ENCODE results near the gene CAPN7.

CAPN7 gene

DNA sequence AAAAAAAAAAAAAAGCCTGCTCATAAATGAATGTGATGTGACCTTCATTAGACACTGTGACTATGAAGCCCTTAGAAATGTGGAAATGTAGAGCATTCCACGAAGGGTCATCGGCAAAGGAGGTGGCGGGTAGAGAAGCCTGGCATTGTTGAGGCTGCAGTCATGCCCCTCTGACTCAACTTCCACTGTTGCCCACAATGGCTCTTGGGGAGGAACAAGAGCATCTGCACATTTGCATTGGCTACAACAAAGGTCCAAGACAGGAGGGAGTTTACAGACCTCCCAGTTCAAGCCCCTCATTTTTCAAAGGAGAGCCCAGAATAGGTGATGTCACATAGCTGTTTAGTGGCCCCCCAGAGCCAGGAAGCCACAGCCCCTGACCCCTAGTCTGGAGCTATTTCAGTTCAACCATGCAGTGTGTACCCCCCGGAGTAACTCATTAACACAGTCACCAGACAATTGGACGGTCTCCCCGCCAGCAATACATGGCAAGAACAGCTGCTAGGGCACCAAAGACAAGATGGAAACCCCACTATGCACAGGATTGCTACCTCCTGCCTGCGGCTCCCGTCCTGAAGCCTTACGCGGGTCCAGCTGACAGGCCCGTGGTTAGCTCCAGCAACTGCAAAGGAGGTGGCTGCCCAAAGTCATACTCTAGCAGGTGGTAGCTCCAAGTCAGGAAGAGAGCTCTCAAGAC is 70.1 kb downstream of the CAPN7 start:
- DNase-seq (ENCODE audit: low read depth in 2 of 2), result no peak

DNA sequence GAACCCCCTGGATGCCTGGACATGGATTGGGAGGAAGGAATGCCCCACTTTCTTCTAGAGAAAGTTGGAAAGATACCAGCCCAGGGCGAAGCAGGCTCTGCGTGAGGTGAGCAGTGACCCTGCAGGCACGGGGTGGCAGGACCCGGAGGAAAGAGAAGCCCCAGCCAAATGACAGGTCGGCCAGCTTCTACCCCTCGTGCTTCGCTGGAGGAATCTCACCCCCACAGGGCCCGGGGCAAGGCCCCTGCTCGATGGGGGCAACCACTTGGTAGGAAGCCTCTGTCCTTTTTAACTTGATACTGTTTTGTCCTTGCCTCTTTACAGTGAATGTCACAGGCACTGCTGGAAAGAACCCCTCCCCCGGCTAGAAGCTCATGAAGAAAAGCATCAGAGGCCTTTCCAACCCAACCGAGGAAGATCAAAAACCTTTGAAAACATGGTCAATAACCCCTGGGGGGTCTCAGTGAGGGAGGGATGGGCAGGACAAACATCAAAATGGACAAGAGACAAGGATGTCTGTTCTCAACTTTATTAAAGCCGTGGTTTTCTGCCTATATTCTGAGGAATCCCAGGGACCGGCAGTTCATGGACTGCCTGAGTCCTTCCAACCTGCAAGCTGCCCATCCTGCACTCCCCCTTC is 71.9 kb downstream of the CAPN7 start:
- DNase-seq (ENCODE audit: low read depth in 2 of 2), result no peak

DNA sequence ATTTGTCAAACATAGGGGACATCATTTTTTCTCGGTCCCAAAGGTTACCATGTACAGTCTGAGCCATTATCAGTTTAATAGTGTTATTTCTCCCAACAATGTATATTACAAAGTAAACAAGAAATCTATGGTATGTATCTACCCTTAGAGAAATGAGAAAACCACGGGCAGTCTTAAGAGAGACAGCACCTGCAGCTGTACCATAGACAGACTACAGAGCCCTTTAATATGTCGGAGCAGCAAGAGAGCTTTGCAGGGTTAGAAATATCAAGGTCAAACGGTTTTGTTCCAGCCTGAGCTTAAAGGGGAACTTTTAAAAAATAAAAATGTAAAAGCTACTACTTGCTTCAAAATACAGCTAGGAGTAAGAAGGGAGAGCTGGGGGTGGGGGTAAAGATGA is 73.2 kb downstream of the CAPN7 start:
- DNase-seq (ENCODE audit: low read depth in 2 of 2), result no peak

DNA sequence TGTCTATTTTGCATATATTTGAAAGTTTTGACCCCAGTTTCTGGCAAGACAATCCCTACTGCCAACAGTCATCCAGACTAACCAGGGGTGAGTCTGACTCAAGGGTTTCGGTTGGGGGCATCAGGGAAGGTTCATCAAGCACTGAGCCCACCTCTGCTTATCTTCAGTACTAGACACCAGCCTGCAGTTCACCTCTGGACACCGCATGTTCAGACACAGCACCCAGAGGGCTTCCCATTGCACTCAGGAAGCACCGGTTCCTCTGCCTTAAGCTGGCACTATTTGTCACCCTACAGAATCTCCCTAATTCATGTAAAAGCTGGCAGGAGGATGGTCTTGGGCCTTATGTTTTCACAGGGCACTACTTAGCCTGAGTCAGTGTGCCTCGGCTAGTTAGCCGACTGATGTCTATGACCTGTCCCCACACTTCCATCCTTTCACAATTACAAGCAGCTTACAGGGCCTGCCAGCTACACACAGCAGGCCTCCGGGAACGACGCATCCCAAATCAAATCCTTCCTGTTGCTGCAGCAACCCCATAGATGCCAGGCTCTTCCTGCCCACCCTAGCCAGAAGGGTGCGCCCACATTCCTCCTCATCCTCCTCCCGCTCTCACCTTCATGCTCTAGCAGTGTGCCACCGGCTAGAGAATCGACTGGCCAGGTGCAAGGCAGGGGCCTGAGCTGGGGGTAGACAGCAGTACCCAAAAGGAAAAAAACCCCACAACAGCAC is 73.8 kb downstream of the CAPN7 start:
- DNase-seq (ENCODE audit: low read depth in 2 of 2), result no peak

DNA sequence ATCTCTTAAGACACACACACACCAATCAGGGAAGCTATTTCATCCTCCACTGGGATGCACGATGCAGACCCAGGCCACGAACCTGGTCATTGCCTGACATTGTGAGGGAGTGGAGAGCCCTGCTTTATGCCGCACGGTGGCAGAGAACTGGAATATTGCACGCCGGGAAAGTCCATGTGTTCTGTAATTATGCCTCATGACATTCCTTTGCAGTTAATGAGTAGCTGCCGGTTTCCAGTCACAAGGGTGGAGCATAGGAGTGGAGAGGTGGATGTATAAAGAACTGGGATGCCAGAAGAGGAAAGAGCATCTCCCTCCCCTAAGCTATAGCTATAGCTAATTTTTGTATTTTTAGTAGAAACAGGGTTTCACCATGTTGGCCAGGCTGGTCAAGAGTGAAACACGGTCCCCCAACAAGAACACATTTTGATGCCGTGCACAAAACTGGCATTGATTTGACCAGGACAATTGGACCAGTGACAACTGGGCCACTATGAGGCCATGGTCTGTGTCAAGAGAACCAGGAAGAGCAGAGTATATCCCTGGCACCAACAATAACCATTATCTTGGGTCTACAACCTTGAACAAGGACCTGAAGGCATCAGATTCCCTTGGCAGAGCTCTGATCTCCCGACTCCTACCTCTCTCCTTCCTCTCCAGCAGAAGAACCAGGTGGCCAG is 74.9 kb downstream of the CAPN7 start:
- DNase-seq (ENCODE audit: low read depth in 2 of 2), result no peak

DNA sequence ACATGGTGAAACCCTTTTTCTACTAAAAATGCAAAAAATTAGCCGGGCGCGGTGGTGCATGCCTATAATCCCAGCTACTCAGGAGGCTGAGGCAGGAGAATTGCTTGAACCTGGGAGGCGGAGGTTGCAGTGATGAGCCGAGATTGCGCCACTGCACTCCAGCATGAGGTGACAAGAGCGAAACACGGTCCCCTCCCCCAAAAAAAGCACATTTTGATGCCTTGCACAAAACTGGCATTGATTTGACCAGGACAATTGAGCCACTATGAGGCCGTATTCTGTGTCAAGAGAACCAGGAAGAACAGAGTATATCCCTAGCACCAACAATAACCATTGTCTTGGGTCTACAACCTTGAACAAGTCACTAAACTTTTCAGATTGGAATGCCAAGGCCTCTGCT is 75.8 kb downstream of the CAPN7 start:
- no peak for DNase-seq (ENCODE audit: low read depth in 2 of 2)

DNA sequence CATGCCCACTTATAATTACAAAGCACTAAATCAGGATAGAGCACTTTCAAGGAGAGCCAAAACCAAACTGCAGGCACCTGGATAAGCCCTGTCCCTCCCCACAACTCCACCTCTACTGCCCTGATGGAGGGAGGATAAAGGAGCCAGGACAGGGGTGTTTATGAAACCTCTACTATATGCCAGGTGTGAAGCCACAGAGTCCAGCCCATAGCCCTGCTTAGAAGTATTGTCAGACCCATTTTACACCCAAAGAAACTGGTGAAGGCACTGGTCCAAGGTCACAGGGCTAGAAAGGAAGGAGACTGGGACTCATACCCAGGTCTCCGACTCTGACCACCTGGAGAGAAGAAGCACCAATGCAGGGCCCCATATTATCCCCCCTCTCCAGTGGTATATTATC is 77.7 kb downstream of the CAPN7 start:
- no peak for DNase-seq (ENCODE audit: low read depth in 2 of 2)

DNA sequence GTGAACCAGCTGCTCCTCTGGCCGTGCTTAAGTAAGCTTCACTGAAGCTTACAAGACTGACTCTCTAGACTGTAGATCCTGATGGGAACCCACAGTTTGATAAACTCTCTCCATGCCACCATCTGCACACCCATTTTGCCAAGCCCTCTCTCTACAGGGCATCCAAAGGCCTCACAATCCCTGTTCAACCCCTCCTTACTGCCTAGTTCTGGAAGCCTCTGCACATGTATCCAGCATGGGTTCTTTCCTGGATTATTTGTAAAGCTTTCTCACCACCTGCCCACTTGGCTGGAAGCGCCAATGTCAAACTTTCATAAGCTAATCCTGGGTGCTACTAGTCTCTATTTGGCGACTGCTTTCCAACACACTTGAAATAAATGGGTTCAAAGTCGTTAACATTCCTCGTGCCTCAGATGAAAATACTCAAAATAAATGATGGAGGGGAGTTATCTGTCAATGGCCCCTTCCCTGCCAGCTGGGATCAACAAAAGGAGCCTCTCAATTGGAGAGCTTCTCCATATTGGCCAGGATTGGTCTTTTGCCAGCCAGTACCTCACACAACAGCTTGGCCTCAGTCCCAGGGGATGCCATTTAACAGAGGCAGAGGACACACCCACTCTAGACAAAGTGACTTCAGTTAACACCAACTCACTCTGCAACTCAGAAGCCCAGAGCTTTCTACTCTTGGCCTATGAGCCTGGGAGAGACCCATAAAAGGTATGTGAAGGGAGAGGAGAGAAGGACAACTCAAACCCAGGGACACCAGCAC is 78.3 kb downstream of the CAPN7 start:
- no peak for DNase-seq (ENCODE audit: low read depth in 2 of 2)

DNA sequence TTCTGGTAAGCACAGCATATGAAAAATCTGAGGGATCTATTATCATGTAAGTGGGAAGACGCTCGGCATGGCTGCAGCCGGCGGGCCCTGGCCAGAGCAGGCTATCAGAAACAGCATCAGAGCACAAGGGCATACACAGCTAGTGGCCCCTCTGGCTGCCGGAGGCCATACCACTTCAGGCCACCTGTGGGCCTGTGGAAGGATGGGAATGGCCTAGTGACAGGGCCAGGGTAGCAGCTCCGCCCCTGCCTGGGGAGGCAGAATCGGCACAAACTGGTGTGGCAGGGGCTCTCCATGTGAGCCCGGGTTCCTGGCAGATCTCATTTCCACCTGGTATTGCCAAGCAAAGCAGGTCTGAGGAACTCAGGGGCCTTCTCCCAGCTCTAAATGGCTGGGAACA is 80.0 kb downstream of the CAPN7 start:
- no peak for DNase-seq (ENCODE audit: low read depth in 2 of 2)

DNA sequence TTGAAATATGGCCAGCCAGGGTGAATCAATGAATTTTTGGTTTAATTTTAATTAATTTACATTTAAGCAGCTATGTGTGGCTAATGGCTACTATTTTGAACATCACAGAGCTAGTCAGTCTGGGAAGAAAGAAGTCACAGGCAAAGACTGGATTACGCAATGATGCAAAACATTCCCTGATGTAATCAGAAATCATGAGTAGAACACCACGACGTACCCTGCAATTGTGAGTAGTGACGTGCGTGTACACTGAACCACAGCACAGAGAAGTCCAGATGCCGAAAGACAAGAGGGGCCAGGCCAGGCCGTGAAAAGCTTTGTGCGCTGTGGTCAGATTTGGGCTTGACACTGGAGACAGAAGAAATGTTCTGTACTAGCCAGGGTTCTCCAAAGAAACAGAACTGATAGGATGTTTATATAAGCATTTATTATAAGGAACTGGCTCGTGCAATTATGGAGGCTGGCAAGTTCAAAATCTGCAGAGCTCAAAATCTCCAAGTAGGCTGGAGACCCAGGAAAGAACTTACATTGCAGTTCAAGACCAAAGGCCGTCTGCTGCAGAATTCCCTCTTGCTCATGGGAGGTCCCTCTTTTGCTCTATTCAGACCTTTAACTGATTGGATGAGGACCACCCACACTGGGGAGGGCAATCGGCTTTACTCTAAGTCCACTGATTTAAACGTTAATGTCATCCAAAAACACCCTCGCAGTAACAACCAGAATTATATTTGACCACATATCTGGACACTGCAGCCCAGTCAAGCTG is 81.7 kb downstream of the CAPN7 start:
- no peak for DNase-seq (ENCODE audit: low read depth in 2 of 2)

DNA sequence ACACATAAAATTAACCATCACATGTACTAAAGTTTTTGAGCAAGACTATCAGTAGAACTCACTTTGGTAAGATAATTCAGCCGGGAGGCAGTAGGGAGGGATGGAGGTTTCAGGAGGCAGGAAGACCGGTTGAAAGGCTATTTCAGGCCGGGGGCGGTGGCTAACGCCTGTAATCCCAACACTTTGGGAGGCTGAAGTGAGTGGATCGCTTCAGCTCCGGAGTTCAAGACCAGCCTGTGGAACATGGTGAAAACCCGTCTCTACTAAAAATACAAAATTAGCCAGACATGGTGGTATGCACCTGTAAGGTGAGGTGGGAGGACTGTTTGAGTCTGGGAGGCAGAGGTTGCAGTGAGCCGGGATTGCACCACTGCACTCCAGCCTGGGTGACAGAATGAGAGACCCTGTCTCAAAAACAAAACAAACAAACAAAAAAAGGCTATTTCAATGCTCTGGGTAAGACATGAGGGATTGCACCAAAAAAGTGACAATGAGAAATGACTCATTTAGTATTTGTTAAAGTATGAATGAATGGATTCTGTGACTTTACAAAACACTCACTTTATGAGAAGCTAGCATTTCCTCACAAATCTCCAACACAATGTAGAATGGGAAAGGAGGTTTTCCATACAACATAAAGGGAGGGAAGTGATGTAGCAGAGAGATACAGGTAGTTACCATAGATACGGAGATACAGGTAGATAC is 82.4 kb downstream of the CAPN7 start:
- no peak for DNase-seq (ENCODE audit: low read depth in 2 of 2)

DNA sequence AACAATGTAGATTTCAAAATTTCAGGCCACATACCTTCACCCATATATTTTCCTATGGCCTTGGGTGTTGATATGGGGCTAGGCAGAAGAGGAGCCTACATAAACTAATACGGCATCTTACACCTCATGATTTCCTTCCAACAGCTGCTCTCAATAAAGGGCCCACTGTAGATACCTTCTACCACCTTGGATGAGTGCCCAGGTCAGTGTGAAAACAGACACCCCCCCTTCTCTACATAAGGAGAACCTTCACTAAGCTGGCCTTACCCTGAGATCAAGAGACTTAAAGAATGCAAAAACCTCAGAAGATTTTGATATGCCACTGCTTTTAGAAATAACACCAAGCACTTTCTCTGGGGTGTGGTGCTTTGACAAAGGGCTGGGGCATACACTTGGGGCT is 83.6 kb downstream of the CAPN7 start:
- DNase-seq (ENCODE audit: low read depth in 2 of 2), result no peak

DNA sequence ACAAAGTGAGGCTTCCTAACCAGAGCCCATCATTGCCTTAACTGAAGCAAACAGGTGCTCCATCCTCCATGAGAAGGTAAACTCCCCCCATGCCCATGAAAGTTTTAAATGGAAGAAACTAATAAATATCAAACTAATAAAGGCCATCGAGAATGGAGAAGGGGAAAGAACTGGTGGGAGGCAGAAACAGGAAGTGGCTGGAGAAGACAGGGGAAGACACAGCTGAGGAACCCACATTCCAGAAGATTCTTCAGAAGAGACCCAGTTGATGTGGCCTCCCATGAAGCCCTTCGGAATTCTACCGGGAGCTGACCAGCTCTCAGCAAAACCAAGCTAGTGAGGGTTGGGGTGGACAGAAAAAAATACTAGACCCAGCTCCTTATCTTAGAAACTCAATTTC is 84.7 kb downstream of the CAPN7 start:
- no peak for DNase-seq (ENCODE audit: low read depth in 2 of 2)

DNA sequence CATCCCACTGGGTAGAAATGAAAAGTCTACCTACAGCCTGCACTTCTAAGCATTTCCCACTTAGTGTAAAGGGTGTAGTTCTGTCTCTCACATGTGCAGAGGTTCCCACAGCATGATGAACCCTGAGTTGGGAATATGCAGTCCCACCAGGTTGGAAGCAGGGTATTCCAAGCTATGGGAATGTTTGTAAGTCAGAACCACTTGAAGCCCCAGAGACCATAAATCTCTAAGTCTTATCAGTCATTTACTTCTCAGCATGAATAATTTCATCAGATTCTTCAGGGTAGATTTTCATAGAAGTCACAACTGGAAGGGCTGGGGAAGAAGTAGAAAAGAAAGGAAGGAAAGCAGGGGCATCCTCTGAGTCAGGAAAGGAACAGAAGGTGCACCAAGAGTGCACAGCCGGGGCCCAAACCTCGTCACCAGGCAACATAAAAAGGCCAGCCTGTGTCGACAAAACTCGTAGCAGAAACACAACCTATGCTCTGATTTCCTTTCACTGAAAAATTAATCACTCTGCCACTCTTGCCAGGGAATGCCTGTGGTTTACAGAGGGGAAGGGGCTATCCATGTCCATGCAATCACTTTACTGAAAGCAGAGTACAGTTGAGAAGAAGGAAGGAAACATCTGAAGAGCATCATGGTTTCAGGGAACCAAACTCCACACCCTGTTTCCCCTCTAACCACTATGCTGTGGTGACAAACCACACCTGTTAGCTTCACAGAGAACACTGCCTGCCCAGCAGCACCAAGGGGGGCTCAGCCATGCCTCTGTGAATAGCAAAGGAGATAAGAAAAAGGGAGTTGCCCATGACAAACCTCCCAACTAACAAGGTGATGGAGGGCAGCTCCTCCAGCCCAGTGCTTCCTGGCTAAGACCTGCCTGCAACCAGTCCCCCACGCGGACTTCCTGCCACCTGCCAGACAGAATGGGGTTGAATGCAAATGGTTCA is 85.8 kb downstream of the CAPN7 start:
- peak; percentile 39 to 45 for DNase-seq (ENCODE audit: low read depth in 2 of 2)

DNA sequence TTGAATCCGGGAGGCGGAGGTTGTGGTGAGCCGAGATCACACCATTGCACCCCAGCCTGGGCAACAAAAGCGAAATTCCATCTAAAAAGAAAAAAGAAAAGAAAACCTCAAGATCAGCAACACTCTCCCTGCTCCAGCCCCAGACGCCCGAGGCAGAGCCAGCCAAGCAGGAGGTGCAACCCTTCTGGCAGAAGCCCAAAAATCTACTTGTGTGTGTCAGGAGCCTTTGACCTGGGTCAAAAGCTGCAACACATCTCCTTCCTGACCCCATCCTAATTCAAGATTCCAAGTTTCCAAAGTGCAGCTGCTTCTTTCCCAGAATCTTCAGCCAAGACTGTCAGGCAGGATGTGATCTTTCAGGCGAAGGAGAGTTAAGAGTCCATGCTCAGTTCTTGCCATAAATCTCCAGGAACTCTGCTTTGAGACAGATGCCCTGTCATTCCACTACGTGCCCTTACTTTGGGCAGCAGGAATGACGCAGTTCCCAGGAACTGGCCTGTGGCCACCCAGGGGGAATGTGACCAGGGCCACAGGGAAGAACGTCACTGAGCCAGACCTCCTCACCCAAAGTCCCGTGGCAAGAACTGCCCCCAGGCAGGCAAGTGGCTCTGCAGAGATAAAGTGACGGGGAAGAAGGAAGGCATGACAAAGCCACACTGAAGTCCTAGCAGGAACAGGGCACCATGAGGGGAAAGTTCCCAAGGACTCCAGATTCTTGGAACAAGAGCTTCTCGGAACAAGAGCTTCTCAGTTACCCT is 86.9 kb downstream of the CAPN7 start:
- no peak for DNase-seq (ENCODE audit: low read depth in 2 of 2)

DNA sequence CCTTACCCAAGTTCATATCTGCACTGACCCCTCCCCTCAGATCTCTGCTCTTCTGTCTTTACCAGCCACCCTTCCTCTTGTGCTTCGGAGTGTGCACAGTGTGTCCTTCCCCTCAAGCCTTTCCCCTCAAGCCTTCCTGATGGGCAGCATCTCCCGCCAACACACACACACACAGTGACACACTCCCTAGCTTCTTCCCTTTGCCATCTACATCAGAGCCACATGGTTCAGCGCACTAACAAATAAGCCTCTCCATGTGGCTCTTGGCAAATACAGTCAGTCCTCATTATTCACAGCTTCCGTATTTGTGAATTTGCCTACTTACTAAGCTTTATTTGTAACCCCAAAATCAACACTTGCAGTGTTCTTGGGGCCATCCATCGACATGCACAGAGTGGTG is 88.9 kb downstream of the CAPN7 start:
- no peak for DNase-seq (ENCODE audit: low read depth in 2 of 2)

DNA sequence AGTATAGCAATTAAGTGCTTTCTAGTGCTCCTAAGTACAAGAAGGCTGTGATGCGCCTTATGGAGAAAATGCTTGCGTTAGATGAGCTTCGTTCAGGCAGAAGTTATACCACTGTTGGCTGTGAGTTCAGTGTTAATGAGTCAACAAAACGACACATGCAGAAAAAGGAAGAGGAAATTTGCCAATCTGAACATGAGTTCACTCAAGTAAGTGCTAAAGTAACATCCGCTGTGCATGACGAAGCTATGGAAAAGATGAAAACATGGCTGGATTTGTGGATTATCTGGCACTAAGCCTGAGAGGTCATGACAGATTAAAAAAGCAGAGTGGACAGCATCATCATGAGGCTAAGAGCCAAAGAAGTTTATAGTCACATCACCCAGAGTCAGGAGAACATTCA is 89.5 kb downstream of the CAPN7 start:
- no peak for DNase-seq (ENCODE audit: low read depth in 2 of 2)

DNA sequence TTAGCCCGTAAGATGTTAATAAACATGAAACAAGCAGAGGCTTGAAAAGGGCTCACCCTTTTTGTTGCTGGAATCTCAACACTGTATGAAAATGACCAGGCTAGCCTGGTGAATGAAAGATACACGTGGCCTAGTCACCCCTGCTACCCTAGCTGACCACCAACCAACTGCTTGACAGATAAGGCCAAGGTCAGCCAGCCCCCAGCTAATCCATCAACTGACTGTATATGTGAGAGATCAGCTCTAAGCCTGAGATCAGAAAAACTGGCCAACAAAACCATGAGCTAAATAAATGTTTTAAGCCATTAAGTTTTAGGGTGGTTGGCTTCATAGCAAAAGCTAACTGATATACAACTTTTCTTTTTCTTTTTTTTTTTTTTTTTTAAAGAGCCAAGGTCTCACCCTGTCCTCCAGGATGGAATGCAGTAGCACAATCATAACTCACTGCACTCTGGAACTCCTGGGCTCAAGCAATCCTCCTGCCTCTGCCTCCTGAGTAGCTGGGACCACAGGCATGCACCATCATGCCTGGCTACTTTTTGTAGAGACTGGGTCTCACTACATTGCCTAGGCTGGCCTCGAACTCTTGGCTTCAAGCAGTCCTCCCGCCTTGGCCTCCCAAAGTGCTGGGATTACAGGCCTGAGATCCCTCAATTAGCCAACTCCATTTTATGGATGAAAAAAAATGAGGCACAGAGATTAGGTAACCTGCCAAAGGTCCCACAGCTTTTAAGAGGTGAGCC is 91.7 kb downstream of the CAPN7 start:
- DNase-seq (ENCODE audit: low read depth in 2 of 2), result no peak
